PC-9 (cell line): ENCODE data around the gene NLGN1. TPM values are rescaled to one million over a fixed set of nuclear protein-coding genes. Genes with fewer than 3 reads are reported as not detected.

ENCODE experiments used
- BruUV-seq: library from RNA; stranded (reverse); fragments of 400-500 nt; replicated peaks from 2 replicates; lab custom pipeline; 2021; lab: Mats Ljungman, UMichigan
- CTCF ChIA-PET: fragments of 300-600 bp; sonication (Branson Sonifier 250); formaldehyde crosslinking; loops from one replicate; lab custom pipeline; 2022; ENCODE audit warnings: antibody characterized with exemption; lab: Charles Lee
- POLR2A ChIA-PET: fragments of 300-600 bp; sonication (Branson Sonifier 250); formaldehyde crosslinking; loops from one replicate; lab custom pipeline; 2022; ENCODE audit warnings: antibody characterized with exemption; ENCODE audit not compliant: unreplicated experiment; lab: Charles Lee
- DNase-seq, 2 experiments: peaks; one replicate each; pipeline versions ENCODE4 v3.0.0 to v3.0.0-alpha.2; 2015 to 2022; ENCODE audit warnings: mixed read lengths in 1 of 2
- H2AFZ ChIP-seq: fragments of 200-600 bp; sonication (generic); 2 replicates; pipeline ENCODE4 v1.8.1; 2017; ENCODE audit warnings: antibody characterized with exemption
- H3F3A ChIP-seq: fragments of 200-600 bp; sonication (generic); 2 replicates; pipeline ENCODE4 v1.8.1; 2017; ENCODE audit warnings: antibody characterized with exemption, mild to moderate bottlenecking, low read depth; ENCODE audit not compliant: insufficient read depth
- H3K27ac ChIP-seq: fragments of 200-600 bp; sonication (generic); 2 replicates; pipeline ENCODE4 v1.6.1; 2016; ENCODE audit warnings: mixed run types
- H3K27me3 ChIP-seq: fragments of 200-600 bp; sonication (generic); 2 replicates; pipeline ENCODE4 v1.6.1; 2016; ENCODE audit warnings: low read depth, mixed run types; ENCODE audit not compliant: insufficient read depth
- H3K36me3 ChIP-seq: fragments of 200-600 bp; sonication (generic); 2 replicates; pipeline ENCODE4 v1.6.1; 2016; ENCODE audit warnings: low read depth, mixed run types
- H3K4me1 ChIP-seq: fragments of 200-600 bp; sonication (generic); replicated peaks from 2 replicates; pipeline ENCODE4 v1.6.1; 2016; ENCODE audit warnings: mixed run types; ENCODE audit not compliant: insufficient read depth
- H3K4me2 ChIP-seq: fragments of 200-600 bp; sonication (generic); 2 replicates; pipeline ENCODE4 v1.6.1; 2017; ENCODE audit warnings: mixed run types
- H3K4me3 ChIP-seq: fragments of 200-600 bp; sonication (generic); 2 replicates; pipeline ENCODE4 v1.6.1; 2016; ENCODE audit warnings: mixed run types
- H3K79me2 ChIP-seq: fragments of 200-600 bp; sonication (generic); 2 replicates; pipeline ENCODE4 v1.6.1; 2017; ENCODE audit warnings: low read depth, mixed run types
- H3K9me2 ChIP-seq: fragments of 200-600 bp; sonication (generic); 2 replicates; pipeline ENCODE4 v1.8.1; 2017; ENCODE audit warnings: mild to moderate bottlenecking; ENCODE audit not compliant: insufficient read depth
- H3K9me3 ChIP-seq: fragments of 200-600 bp; sonication (generic); 2 replicates; pipeline ENCODE4 v1.8.1; 2016; ENCODE audit warnings: low read depth; ENCODE audit not compliant: insufficient read depth
- H4K20me1 ChIP-seq: fragments of 200-600 bp; sonication (generic); 2 replicates; pipeline ENCODE4 v1.8.1; 2017; ENCODE audit not compliant: insufficient read depth
- CTCF ChIP-seq: fragments of 200-600 bp; sonication (generic); conservative IDR thresholded peaks from 2 replicates; pipeline ENCODE4 v1.6.1; 2017; ENCODE audit warnings: mixed run types, antibody characterized with exemption, mild to moderate bottlenecking, moderate library complexity
- EZH2 ChIP-seq: fragments of 200-600 bp; sonication (generic); IDR thresholded peaks from 2 replicates; pipeline ENCODE4 v1.8.0; 2017; ENCODE audit warnings: antibody characterized with exemption, low read depth
- intact Hi-C: fragments of 100-400 bp; cut with micrococcal nuclease; formaldehyde crosslinking; loops from one replicate; pipeline ENCODE4 v1.10.0; 2022; ENCODE audit not compliant: unreplicated experiment
- total RNA-seq: library from RNA; stranded (reverse); gene quantifications from 2 replicates; pipeline ENCODE4 v1.2.3, GENCODE V29; 2021

Gene NLGN1
- total RNA-seq, 1 experiment from 2014 or later, result 1.4 TPM

- Histone ChIP-seq H3K4me2 (no peak overlapping the region), H3K79me2 (no peaks in the 10 kb centered on the region), H2AFZ (peak overlapping the region; percentile 29), H3K9me2 (no peaks in the 10 kb centered on the region), H3K9me3 (no peaks in the 10 kb centered on the region), H3F3A (no peaks in the 10 kb centered on the region), H3K27me3 (no peaks in the 10 kb centered on the region), H3K4me1 (0 out of 2 replicates have a peak, but pooled peaks cover 5% of the 10 kb centered on the region), H3K27ac (no peak overlapping the region), H3K36me3 (no peaks in the 10 kb centered on the region), H3K4me3 (no peak overlapping the region), H4K20me1 (no peaks in the 10 kb centered on the region)
- intact Hi-C loops, result no loop called here
- ChIA-PET CTCF (no interaction called here), POLR2A (no interaction called here)
- BruUV-seq, result no TSS peak
- no peak for TF ChIP-seq CTCF
- no peak for TF ChIP-seq EZH2
- no peak for DNase-seq
Observed at GRCh38 chr3:173938616-173939015, 541.1 kb downstream of the NLGN1 start.

- Histone ChIP-seq H3K4me1 (0 out of 2 replicates have a peak, but pooled peaks cover 5% of the 10 kb centered on the region), H3K79me2 (no peaks in the 10 kb centered on the region), H3K4me2 (no peak overlapping the region), H3K27ac (no peak overlapping the region), H3K4me3 (no peak overlapping the region), H3K9me2 (no peaks in the 10 kb centered on the region), H3K9me3 (no peaks in the 10 kb centered on the region), H4K20me1 (no peaks in the 10 kb centered on the region), H3F3A (no peaks in the 10 kb centered on the region), H2AFZ (no peak overlapping the region), H3K36me3 (no peaks in the 10 kb centered on the region), H3K27me3 (no peaks in the 10 kb centered on the region)
- TF ChIP-seq CTCF (no peak), EZH2 (no peak)
- intact Hi-C loops, result no loop called here
- no TSS peak for BruUV-seq
- ChIA-PET CTCF (no interaction called here), POLR2A (no interaction called here)
- DNase-seq, result no peak
Observed at GRCh38 chr3:173939331-173939730, 541.8 kb downstream of the NLGN1 start.

- ChIA-PET CTCF (no interaction called here), POLR2A (no interaction called here)
- H3K4me2 ChIP-seq, result no peak overlapping the region
- H3K27ac ChIP-seq, result no peak overlapping the region
- no peaks in the 10 kb centered on the region for H3K79me2 ChIP-seq
- intact Hi-C loops, result no loop called here
- H4K20me1 ChIP-seq, result no peaks in the 10 kb centered on the region
- H3K4me1 ChIP-seq, result 0 out of 2 replicates have a peak, but pooled peaks cover 1% of the 10 kb centered on the region
- no peaks in the 10 kb centered on the region for H3K36me3 ChIP-seq
- TF ChIP-seq CTCF (no peak), EZH2 (no peak)
- no peak for DNase-seq
- H3K4me3 ChIP-seq, result no peak overlapping the region
- H3K9me2 ChIP-seq, result no peaks in the 10 kb centered on the region
- no peaks in the 10 kb centered on the region for H3K9me3 ChIP-seq
- no peak overlapping the region for H2AFZ ChIP-seq
- BruUV-seq, result no TSS peak
- H3K27me3 ChIP-seq, result no peaks in the 10 kb centered on the region
- no peaks in the 10 kb centered on the region for H3F3A ChIP-seq
Observed at GRCh38 chr3:173943264-173943663, 545.7 kb downstream of the NLGN1 start.
